ENCODE data around the gene NOP53.
"Not testable (repeated sequence)": the region's sequence is repeated elsewhere in the genome, so short reads cannot be mapped to it uniquely, and the experiment has no call there.

Gene NOP53

DNA sequence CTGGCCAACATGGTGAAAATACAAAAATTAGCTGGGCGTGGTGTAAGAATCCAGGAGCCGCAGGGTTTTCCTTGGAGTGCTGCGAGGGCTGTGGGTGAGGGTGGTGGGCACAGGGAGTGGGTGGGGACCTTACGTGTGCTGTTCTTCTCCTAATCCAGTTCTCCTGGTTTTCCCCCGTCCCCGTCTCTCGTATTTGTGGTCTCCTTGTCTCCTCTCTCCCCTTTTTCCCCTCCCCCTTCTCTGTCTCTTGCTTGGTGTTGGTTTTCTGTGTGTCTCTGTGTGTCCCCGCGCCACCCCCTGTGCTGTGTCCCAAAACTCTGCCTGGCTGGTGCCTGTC, 34.8 kb downstream of the NOP53 start:
- Histone ChIP-seq H3K27ac (ENCODE audit: low read length) (no peak overlapping the region), H3K79me2 (ENCODE audit: low read length) (peaks cover 11% of the 10 kb centered on the region), H3K9me2 (replicated peaks; ENCODE audit: insufficient read depth, low read length) (no peaks in the 10 kb centered on the region), H2AFZ (ENCODE audit: low read length) (no peak overlapping the region), H3K9me3 (replicated peaks; ENCODE audit: insufficient read depth, low read length) (no peaks in the 10 kb centered on the region), H3K4me3 (ENCODE audit: low read length) (no peak overlapping the region), H3F3A (ENCODE audit: insufficient read depth, low read length) (no peaks in the 10 kb centered on the region), H3K27me3 (replicated peaks; ENCODE audit: insufficient read depth, low read length) (0 out of 2 replicates have a peak, but pooled peaks cover 5% of the 10 kb centered on the region), H3K4me1 (ENCODE audit: low read length) (no peaks in the 10 kb centered on the region), H3K9ac (ENCODE audit: low read length) (no peak overlapping the region), H3K36me3 (replicated peaks; ENCODE audit: insufficient read depth, low read length) (no peaks in the 10 kb centered on the region), H3K4me2 (ENCODE audit: low read depth, low read length) (no peak overlapping the region), H4K20me1 (ENCODE audit: insufficient read depth, low read length) (no peaks in the 10 kb centered on the region)
- TF ChIP-seq CTCF (IDR thresholded peaks at IDR 0.05; ENCODE audit: low read length) (no peak), EZH2phosphoT487 (IDR thresholded peaks at IDR 0.05; ENCODE audit: low read length) (no peak), EZH2 (optimal IDR thresholded peaks at IDR 0.05; ENCODE audit: low read depth, low read length) (no peak)
- no peak for DNase-seq

DNA sequence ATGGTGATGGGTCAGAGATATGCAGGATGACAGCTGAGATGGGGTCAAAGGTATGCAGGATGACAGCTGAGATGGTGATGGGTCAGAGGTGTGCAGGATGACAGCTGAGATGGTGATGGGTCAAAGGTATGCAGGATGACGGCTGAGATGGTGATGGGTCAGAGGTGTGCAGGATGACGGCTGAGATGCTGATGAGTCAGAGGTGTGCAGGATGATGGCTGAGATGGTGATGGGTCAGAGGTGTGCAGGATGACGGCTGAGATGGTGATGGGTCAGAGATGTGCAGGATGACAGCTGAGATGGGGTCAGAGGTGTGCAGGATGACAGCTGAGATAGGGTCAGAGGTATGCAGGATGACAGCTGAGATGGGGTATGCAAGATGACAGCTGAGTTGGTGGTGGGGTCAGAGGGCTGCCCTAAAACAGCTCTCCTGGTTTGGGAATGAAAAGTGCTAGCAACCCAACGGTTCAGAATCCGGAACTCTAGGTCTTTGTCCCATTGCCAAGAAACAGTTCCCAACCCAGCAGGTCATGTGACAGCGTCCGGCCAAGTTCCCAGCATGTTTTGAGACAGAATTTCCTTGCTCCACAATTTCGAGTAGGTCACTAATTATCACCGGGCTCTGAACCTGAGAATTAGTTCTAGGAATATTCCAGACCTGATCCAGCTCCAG, 36.4 kb downstream of the NOP53 start:
- Histone ChIP-seq H3K4me2 (ENCODE audit: low read depth, low read length) (no peak overlapping the region), H3K79me2 (ENCODE audit: low read length) (peaks cover 11% of the 10 kb centered on the region), H2AFZ (ENCODE audit: low read length) (no peak overlapping the region), H3K27me3 (replicated peaks; ENCODE audit: insufficient read depth, low read length) (0 out of 2 replicates have a peak, but pooled peaks cover under 1% of the 10 kb centered on the region), H3K36me3 (replicated peaks; ENCODE audit: insufficient read depth, low read length) (no peaks in the 10 kb centered on the region), H3K9me3 (replicated peaks; ENCODE audit: insufficient read depth, low read length) (no peaks in the 10 kb centered on the region), H4K20me1 (ENCODE audit: insufficient read depth, low read length) (no peaks in the 10 kb centered on the region), H3K4me3 (ENCODE audit: low read length) (no peak overlapping the region), H3K4me1 (ENCODE audit: low read length) (no peaks in the 10 kb centered on the region), H3K9me2 (replicated peaks; ENCODE audit: insufficient read depth, low read length) (no peaks in the 10 kb centered on the region), H3K27ac (ENCODE audit: low read length) (no peak overlapping the region), H3F3A (ENCODE audit: insufficient read depth, low read length) (no peaks in the 10 kb centered on the region), H3K9ac (ENCODE audit: low read length) (no peak overlapping the region)
- TF ChIP-seq EZH2phosphoT487 (IDR thresholded peaks at IDR 0.05; ENCODE audit: low read length), result no peak
- no peak for TF ChIP-seq CTCF (IDR thresholded peaks at IDR 0.05; ENCODE audit: low read length)
- no peak for TF ChIP-seq EZH2 (optimal IDR thresholded peaks at IDR 0.05; ENCODE audit: low read depth, low read length)
- DNase-seq, result no peak

GRCh38 chr19:47786566-47786965, 41.2 kb downstream of the NOP53 start:
- H3K36me3 ChIP-seq (replicated peaks; ENCODE audit: insufficient read depth, low read length), result no peaks in the 10 kb centered on the region

DNA sequence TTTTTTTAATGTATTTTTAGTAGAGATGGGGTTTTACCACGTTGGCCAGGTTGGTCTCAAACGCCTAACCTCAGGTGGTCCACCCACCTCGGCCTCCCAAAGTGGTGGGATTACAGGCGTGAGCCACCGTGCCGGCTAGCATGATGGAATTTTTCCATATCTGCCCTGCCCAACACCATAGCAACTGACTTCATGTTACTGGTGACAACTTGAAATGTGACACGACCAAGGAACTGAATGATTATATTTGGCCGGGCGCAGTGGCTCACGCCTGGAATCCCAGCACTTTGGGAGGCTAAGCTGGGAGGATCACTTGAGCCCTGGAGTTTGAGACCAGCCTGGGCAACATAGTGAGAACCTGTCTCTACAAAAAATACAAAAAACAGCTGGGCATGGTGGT, 42.0 kb downstream of the NOP53 start:
- H4K20me1 ChIP-seq (ENCODE audit: insufficient read depth, low read length); H3K27ac ChIP-seq (ENCODE audit: low read length); H2AFZ ChIP-seq (ENCODE audit: low read length); DNase-seq; H3K4me3 ChIP-seq (ENCODE audit: low read length); H3K9me2 ChIP-seq (replicated peaks; ENCODE audit: insufficient read depth, low read length); H3K9ac ChIP-seq (ENCODE audit: low read length); H3F3A ChIP-seq (ENCODE audit: insufficient read depth, low read length); H3K36me3 ChIP-seq (replicated peaks; ENCODE audit: insufficient read depth, low read length); H3K4me2 ChIP-seq (ENCODE audit: low read depth, low read length); H3K9me3 ChIP-seq (replicated peaks; ENCODE audit: insufficient read depth, low read length); H3K4me1 ChIP-seq (ENCODE audit: low read length); H3K79me2 ChIP-seq (ENCODE audit: low read length): not testable (repeated sequence)
- peaks cover 14% of the 10 kb centered on the region for H3K27me3 ChIP-seq (replicated peaks; ENCODE audit: insufficient read depth, low read length)

More at GRCh38 chr19:47786566-47786965, 41.2 kb downstream of the NOP53 start:
- no peak overlapping the region for H3K4me2 ChIP-seq (ENCODE audit: low read depth, low read length)
- H3K79me2 ChIP-seq (ENCODE audit: low read length), result no peaks in the 10 kb centered on the region
- no peaks in the 10 kb centered on the region for H3K9me3 ChIP-seq (replicated peaks; ENCODE audit: insufficient read depth, low read length)
- H3K27ac ChIP-seq (ENCODE audit: low read length), result no peak overlapping the region
- TF ChIP-seq EZH2phosphoT487 (IDR thresholded peaks at IDR 0.05; ENCODE audit: low read length), result no peak
- TF ChIP-seq EZH2 (optimal IDR thresholded peaks at IDR 0.05; ENCODE audit: low read depth, low read length), result no peak
- no peak for TF ChIP-seq CTCF (IDR thresholded peaks at IDR 0.05; ENCODE audit: low read length)
- H3K27me3 ChIP-seq (replicated peaks; ENCODE audit: insufficient read depth, low read length), result peaks cover 8% of the 10 kb centered on the region
- no peak overlapping the region for H3K9ac ChIP-seq (ENCODE audit: low read length)
- H2AFZ ChIP-seq (ENCODE audit: low read length), result no peak overlapping the region
- H3K4me3 ChIP-seq (ENCODE audit: low read length), result no peak overlapping the region
- no peaks in the 10 kb centered on the region for H3K9me2 ChIP-seq (replicated peaks; ENCODE audit: insufficient read depth, low read length)
- H4K20me1 ChIP-seq (ENCODE audit: insufficient read depth, low read length), result no peaks in the 10 kb centered on the region
- no peak for DNase-seq
- no peaks in the 10 kb centered on the region for H3F3A ChIP-seq (ENCODE audit: insufficient read depth, low read length)
- no peaks in the 10 kb centered on the region for H3K4me1 ChIP-seq (ENCODE audit: low read length)

GRCh38 chr19:47789811-47790210, 44.5 kb downstream of the NOP53 start:
- peaks cover 31% of the 10 kb centered on the region for H3K27me3 ChIP-seq (replicated peaks; ENCODE audit: insufficient read depth, low read length)
- H3K4me1 ChIP-seq (ENCODE audit: low read length); H3K9ac ChIP-seq (ENCODE audit: low read length); H3K4me2 ChIP-seq (ENCODE audit: low read depth, low read length); H3K9me2 ChIP-seq (replicated peaks; ENCODE audit: insufficient read depth, low read length); H4K20me1 ChIP-seq (ENCODE audit: insufficient read depth, low read length); H3K9me3 ChIP-seq (replicated peaks; ENCODE audit: insufficient read depth, low read length); H3K4me3 ChIP-seq (ENCODE audit: low read length); H3K79me2 ChIP-seq (ENCODE audit: low read length); H3K36me3 ChIP-seq (replicated peaks; ENCODE audit: insufficient read depth, low read length); H2AFZ ChIP-seq (ENCODE audit: low read length); DNase-seq; H3F3A ChIP-seq (ENCODE audit: insufficient read depth, low read length); H3K27ac ChIP-seq (ENCODE audit: low read length): not testable (repeated sequence)
